HG03571 (cell line): ENCODE measurements around the gene SMIM22.

Experiments
- ATAC-seq: cut with Tn5 transposase; IDR thresholded peaks from one replicate; pipeline ENCODE4 v1.9.1; 2021; ENCODE audit not compliant: unreplicated experiment

The SMIM22 gene

DNA sequence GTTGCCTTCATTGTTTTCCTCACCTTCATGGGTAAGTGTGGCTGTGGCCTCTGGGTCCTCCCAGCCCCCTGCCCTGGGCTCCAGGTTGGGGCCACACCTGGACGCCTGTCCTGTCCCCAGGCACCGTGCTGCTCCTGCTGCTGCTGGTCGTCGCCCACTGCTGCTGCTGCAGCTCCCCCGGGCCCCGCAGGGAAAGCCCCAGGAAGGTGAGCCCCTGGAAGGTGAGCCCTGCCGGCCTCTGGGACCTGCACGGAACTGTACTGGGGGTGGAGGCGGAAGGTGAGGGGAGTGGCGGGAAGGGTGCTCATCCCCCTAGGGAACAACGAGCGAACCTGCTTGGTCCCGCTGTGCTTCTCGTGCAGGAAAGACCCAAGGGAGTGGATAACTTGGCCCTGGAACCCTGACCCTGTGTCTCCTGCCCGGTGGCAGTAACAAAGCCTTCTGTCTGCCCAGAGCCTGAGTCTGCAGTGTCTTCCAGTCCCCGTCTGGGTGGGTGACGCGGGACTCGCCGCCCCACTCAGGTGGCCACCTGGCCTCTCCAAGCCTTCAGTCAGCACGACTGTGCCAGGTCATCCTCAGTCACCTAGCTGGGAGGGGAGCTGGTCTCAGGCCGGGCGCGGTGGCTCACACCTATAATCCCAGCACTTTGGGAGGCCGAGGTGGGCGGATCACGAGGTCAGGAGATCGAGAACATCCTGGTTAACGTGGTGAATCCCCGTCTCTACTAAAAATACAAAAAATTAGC is 831 bp downstream of the SMIM22 start:
- ATAC-seq: no peak

DNA sequence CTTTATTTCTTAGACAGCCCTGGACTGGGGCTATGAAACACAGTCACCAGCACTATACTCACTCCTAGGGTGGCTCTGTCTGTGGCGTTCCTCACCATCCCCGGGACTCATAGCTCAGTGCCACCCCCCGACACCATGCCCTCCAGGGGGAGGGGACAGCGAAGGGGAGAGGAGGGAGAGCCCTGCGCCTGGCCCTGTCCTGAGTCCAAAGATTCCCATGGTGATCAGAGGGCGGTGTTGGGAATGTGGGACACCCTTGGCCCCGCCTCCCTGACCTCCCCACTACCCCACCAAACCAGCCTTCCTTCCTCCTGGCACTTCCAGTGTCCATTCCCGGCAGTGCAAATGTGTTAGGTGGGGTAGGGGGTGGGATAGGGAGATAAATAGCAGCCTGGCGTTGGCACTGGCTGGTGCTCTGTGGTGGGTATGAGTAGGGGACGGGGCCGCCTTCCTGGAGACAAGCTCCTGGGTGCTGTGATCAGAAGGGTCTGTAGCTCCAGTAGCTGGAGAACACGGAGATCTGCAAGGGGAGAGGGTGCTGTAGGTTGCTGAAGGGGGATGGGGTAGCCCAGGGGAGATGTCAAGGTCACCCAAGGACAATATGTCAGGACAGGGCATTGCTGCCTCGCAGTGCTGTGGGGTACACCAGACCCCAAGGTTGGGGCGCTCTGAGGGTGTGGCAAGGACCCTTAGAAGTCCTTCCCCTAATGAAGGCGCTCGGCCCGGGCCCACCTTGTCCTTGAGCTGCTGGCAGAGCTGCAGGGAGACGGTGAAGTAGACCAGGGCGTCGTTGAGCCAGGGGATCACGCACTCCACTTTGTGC is 2.0 kb downstream of the SMIM22 start:
- ATAC-seq: no peak

DNA sequence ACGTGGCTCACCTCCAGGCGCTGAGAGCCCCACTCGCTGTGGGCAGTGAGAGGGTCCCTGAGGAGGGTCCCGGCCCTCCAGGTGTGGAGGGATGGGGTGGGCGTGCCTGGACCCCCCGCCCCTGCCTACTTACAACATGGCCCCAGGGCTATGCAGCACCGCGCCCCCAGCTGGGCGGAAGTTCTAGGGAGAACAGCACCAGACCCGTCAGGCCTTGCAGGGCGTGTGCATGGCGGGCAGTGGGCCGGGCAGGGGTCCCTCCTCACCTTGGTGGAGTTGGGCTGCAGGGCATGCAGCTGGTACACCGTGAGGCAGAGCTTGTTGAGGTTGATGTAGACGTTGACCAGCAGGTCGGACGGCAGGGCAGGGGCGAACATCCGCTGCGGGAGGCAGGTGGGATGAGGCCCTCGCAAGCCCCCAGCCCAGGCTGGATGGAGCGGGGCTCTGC is 2.7 kb downstream of the SMIM22 start:
- ATAC-seq: no peak

DNA sequence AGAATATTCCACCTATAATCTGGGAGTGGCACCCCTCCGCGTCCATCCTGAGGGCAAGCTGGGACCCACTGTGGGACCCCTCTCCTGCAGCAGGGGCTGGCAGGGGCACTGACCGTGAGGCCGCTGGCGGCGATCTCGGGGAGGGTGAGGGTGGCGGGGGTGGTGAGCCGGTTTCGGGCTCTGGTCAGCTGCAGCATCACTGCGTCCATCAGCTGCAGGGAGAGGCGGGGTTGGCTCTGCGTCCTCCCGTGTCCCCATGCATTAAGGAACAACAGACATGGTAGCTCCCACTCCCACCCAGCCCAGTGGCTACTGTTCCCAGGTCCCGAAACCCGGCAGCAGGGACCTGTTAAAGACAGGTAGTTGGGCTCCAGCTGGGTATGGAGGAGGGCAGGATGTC is 3.3 kb downstream of the SMIM22 start:
- ATAC-seq: no peak

DNA sequence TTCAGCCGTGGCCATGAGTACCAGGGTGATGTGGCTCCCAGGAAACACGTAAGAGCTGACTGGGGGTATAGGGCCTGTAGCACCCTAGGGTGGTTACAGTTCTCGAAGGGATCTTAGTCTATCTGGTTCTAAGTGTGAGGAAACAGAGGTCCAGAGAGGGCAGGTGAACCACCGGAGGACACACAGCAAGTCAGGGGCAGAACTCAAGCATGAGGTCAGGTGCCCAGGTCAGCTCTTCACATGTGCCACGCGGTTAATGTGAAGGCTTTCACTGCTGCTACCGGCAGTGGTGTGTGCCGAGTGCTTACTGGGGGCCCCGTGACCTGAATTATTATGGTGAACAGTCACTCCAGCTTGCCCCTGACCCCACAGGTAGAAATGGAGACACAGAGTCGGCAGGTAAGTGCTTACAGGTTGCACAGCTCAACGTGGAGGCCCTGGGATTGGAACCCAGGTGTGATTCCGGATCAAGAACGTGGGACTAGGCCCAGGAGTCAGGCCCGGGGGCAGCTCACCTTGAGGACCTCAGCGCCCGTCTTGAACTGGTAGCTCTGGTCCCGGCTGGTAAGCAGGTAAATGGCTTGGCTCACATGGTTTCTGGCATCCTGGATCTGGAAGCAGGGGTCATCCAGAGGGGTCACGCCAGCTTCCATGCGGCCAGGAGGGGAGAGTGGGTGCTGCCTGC is 4.1 kb downstream of the SMIM22 start:
- no peak for ATAC-seq

DNA sequence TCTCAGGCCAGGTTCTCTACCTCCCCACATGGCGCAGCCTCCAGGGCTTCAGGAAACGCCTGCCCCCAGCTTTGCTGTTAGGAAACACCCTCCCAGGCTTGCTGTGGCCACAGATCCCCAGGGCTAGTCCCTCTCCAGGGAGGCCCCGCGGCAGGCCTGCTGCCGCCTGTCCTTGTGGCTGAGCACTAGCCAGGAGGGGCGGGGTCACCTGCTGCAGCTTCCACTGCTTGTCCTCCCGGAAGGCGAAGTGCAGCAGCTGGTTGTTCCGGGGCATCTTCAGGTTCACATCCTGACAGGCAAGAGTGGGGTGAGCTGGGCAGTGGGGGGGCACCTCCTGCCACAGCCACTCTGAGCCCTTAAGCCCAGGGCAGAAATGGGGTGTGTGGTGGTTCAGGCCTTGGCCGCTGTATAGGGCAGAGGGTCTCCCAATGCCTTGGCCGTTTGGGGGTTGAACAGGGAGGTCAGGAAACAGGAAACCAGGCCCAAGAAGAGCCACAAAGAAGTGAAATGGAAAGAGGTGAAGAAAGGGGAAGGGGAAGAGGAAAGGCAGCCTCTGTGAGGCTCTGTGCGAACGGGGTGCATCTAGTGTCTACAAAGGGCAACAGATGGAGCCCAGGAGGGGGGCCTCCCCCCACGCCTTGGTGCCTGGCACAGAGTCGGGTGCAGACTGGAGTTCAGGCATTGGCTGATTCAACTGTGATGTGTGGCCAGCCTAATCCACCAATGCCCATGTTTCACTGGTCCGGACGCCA is 5.3 kb downstream of the SMIM22 start:
- ATAC-seq: no peak

DNA sequence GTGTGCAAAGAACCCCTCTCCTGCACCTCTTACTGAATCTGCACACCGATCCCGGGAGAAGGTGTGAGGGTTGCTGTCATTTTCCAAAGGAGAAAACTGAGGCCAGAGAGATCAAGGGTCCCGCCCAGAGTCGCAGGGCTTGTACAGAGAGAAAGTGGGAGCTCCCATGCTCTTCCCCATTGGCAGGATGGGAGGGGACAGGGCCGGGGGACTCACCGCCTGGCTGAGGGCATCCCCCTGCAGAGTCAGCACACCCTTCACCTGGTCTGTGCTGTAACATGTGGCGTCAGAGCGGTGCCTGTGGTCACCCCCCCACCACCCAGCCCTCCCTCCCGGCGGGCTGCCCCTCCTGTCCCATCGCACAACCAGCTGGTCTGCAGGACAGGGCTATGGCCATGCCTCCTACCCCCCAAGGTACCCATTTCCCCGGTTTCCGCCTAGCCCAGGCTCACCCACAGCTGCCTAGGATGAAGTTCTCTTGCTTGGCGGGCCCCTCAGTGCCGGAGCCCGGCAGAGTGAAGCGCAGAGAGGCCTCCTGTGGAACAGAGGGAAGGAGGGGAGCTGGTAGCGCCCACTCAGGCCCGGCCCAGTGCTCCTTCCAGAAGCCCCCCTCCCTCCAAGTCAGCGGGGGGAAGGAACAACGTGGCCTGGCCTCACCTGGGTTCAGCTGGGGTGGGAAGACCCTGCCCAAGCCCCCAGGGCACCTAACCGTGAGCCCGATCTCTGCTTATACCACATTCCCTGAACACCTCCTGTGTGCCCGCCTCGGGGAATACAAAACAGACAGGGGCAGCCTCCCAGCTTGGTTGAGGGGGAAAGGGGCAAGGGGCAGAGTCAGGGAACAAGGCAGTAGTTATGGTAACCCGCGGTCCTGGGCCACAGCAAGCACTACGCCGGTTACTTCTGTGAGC is 6.1 kb downstream of the SMIM22 start:
- ATAC-seq: no peak

DNA sequence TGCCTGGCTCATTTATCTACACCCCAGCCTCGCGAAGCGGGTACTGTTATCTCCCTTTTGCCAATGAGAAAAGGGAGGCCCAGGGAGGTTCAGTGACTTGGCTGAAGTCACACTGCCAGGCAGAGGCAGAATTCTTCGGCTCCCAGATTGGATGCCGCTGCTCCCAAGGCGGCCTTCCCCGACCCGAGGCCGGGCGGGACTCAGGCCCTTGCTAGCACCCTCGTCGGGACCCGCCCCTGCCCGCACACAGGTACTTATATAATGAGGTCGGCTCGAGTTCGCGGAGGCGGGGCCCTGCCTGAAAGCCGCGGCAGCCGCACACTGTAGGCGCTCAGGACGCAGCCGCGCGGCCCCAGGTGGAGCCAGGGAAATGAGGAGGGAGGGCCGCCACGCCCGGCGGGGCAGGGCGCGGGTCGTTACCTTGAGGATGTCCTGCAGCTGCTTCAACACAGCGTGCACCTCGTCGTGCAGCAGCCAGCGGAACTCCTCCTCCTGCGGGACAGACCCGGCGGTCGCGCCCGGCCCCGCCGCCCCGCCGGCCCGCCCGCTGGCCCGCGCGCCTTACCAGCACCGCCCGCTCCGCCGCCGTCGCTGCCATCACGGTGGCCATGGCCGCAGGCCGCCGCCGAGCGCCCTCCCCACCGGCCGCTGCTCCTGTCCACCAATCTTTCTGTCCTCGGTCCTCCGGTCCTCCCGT is 6.9 kb downstream of the SMIM22 start, which contains the start of gene ROGDI:
Gene ROGDI, minus strand, starts transcription at position 672 of the 697 bp plus-strand sequence. Its CDS starts 62 bp downstream, at position 610.
- peak; percentile 59 for ATAC-seq

DNA sequence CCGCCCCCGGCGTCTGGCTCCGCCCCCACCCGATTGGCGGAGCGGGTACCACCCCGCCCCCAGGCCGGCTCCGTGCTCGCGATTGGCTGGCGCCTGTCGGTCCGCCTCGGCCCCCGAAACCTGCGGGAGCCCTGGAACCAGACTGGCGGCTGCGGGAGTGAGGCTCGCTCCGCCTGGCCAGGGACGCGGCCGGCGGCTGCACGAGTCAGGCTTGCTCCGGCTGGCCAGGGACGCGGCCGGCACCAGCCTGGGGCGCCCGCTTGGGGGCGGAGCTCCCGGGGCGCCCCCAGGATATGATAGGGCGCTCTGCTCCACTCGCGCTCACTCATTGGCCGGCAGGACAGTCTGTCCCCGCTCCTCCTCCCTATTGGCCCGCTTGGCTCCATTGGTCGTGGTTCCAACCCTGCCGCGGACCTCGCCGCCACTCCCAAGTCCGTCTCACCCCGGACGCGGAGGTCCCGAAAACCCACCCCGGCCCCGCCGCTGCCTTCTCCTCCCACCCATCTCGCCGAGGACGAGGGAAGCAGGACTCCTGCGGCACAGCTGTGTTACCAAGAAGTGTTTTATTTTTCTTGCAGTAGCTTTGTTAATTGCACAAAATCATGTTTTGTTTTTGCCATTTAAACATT is 7.6 kb downstream of the SMIM22 start:
- ATAC-seq: peak; percentile 84

DNA sequence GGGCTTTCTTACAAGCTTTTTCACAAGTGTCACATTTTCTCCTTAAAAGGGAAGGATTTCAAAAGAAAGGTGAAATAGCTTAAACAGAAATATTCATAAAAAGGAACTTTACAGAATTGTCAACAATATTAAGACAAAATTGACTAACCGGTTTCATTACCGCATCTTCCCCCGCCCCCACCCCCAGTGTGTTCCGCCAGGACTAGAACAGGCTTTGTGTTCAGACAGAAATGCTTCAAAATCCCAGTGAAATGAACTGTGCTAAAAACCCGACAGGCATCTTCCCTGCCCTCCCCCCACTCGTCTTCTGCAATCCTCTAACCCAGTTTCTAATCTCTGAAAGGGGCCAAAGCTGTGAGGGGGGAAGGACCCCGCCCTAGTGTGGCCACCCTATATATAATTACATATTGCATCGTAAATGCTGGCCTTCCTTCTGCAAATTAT is 8.3 kb downstream of the SMIM22 start:
- no peak for ATAC-seq

DNA sequence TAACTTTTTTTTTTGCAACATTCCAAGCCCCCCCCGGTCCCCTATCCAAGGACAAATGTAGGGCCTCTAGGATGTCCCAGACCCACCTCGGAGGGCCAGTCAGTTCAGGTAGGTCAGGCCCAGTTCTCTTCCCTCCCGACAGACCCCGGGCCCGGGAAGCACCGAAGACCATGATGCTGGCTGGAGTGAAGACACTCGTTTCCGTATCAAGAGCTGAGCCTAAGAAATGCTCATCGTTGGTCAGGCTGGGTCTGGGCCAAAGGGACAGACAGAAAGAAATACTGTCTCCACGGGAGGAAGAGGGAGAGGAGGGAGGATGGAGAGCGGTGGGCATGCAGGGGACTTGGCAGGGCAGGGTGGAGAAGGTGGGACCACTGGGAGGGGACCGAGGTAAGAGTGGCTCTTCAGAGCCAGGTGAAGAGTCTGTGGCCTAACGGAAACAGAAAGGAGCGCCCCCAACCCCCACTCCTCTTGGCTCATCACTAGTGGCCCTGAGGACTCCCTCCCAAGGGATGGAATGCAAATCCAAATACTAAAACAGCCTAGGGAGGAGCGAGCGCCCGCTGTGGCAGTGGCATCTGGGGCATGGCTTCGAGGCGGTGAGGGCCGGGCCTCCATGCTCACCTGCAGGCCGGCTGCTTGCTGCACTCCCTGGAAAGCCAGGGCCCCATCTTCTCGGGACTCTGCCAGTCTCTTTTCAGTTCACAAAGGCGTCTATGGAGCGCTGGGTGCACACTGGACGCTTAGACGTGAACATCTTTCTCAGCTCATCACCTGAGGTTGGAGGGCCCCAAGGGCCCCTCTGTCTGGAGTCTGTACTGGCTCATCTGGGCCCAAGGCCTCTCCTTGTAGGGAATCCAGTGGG is 9.0 kb downstream of the SMIM22 start:
- ATAC-seq: no peak

DNA sequence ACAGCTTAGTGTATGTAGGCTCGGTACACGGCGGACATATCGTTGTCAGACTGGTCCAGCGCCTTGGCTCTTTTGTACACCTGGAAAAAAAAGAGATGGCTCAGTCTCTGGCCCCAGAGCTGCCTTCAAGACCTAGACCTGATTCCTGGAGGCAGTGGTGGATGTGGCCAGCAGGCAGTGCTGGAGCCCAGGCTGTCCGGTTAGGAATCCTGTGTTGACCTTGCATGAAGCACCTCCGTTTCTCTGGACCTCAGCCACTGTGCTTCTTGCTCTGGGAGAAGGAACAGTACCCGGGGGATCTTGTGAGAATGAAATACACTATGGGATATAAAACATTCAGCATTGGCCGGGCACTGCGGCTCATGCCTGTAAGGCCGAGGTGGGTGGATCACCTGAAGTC is 10.1 kb downstream of the SMIM22 start:
- ATAC-seq: no peak

DNA sequence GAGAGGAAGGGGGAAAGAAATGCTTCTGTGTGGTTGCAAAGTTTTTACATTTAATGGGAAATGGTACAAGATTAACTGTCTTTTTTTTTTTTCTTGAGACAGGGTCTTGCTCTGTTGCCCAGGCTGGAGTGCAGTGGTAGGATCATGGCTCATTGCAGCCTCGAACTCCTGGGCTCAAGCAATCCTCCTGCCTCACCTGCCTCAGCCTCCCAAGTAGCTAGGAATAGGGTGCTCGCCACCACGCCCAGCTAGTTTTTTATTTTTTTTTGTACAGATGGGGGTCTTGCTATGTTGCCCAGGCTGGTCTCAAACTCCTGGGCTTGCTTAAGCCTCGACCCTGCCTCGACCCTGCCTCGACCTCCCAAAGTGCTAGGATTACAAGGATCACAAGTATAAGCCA is 11.1 kb downstream of the SMIM22 start:
- no peak for ATAC-seq

DNA sequence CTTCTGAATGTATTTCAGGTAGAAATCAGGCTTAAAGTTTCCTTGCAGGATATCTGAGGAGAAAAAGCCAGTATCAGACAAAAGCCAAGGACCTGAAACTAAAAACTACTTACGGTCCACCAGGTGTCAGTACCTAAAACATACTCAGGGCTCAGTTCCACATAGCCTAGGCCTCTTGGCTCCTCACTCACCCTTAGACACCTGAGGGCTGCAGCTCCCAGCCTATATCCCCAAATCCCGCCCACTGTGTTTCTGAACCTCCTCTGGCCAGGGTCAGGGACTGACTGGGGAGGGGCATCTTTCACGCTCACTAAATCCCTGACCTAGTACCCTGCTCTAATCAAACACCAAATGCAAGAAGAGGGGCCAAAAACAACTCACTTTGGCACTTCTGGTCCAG is 16.1 kb downstream of the SMIM22 start:
- no peak for ATAC-seq

DNA sequence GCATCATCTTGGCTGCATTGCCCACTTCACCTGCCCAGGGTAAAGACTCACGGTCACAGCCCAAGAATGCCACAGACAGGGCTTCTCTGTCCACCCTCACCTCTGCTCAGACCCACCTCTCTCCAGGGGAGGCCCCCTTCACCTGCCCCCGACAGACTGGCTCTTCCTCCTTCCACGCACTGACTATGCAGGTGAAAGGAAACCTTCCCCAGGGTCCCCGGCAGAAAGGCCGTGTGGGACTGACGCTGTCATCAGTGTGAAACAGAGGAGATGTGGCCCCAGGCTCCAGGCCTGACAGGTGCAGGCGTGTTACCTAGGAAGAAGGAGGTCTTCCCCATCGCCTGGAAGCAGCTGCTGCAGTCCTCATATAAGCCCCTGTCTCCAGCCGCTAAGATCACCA is 16.6 kb downstream of the SMIM22 start:
- ATAC-seq: no peak

DNA sequence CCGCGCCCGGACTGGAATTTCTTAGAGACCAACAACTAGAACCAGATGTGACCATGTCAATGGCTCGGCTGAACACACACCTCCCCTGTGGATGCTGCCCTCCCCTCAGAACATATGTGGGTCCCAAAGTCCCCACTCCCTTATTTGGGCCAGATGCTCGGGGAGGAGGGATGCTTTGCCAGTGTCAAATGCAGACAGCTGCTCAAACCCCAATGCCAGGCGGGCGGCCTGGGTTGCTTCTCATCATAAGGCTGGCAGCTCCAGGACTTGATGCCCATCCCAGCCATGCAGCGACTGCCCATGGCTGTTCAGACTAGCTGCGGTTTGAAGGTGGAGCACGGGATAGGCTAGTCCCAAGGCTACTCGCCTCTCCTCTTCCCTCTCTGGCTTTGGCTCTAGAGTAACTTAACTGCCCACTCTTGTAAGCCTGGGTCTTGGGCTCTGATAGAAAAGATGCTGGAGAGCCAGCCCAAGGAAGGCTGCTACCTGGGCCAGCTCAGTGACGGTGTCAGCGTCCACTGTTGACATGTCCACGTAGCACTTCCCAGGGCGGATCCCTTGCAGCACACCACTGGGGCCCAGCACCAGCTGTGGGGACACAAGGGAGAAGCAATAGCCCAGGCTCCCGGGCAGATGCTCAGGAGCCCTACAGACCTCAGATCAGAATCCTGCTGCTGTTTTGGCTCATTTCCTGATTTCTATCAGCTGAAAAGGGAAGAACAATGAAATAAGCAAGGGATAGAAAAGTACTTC is 18.3 kb downstream of the SMIM22 start:
- ATAC-seq: no peak

DNA sequence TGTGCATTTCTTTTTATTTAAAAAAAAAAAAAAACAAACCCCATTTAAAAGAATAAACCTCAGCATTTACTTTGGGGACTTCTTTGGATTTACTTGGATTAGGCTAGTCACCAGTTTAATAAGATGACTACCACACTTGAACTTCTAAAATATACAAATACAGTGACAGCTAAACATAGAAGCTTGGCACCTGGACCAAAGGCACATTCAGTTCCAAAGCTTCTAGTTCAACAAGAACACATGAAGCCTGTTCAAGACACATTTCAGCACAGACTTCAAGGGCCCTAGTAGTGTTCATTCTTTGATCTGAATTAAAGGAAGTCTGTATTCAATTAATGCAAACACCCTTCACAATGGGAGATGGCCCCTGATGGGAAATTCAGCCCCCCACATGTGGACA is 18.9 kb downstream of the SMIM22 start:
- ATAC-seq: no peak
